HG03354 (cell line): ENCODE measurements around the gene ADH5.
"Not testable (repeated sequence)": the region's sequence is repeated elsewhere in the genome, so short reads cannot be mapped to it uniquely, and the experiment has no call there.

Source experiments
- ATAC-seq: cut with Tn5 transposase; IDR thresholded peaks from one replicate; pipeline ENCODE4 v1.9.1; 2021; ENCODE audit warnings: mild to moderate bottlenecking; ENCODE audit not compliant: unreplicated experiment, poor library complexity, severe bottlenecking

ADH5 gene

DNA sequence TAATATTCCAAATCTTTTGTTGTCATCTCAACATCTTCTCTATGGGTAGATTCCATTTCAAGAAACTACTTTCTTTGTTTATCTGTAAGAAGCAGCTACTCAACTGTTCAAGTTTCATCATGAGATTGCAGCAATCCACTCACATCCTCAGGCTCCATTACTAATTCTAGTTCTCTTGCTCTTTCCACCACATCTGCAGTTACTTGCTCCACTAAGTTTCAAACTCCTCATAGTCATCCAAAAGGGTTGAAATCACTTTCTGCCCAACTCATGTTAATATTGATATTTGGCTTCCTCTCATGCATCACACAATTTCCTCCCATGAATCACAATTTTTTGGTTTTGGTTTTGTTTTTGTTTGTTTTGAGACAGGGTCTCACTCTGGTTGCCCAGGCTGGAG lies 35.7 kb downstream of the ADH5 start:
- ATAC-seq = no peak

DNA sequence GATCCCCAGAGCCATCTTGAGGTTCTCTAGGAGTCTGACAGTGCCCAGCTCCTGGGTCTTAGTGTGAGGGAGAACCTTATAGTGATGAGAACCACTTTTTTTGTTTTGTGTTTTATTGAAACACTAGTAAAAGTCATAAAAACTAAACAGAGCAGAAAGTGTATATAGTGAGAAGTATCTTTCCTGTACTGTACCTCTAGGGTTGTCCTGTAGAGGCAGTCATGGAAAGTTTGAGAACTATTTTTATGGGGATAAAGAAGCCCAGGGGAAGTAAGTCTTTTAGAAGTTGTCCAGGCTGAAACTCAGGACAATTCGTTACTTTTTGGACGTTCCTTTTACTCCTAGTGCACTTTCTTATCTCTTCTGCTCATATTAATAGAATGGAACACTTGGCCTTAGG lies 40.9 kb downstream of the ADH5 start:
- ATAC-seq = no peak

DNA sequence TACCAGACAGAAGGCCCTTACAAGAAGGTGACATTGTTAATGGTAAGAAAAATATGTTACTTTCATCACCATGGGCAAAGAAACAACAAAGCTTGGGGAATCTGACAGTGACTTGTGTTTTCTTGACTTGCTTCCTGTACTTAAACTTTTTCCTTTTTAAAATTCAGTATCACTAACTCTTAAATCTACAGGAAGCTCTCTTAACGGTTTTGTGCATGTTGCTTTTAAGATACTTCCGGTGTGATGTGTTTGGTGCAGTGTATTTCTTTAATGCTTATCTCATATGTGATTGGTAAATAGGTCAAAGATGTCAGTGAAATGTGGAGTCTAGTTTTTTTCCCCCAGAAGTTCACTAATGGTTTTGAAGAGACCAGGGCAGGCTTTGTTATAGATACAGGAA lies 45.2 kb downstream of the ADH5 start:
- ATAC-seq = no peak

DNA sequence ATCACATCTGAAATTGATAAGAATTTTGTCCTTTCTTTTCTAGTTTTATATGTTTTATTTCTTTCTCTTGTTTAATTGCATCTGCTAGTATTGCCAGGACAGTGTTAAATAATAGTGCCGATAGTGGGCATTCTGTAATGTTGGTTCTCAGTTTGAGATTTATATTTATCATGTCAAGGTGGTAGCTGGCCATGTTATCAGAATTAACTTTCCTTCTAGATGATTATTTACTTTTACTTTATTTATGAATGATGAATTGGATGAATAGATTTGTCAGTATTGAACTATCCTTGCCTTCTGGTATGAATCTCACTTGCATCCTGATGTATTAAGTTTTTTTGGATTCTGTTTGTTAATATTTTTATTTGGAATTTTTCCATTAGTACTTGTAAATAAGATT lies 50.4 kb downstream of the ADH5 start:
- ATAC-seq = no peak

DNA sequence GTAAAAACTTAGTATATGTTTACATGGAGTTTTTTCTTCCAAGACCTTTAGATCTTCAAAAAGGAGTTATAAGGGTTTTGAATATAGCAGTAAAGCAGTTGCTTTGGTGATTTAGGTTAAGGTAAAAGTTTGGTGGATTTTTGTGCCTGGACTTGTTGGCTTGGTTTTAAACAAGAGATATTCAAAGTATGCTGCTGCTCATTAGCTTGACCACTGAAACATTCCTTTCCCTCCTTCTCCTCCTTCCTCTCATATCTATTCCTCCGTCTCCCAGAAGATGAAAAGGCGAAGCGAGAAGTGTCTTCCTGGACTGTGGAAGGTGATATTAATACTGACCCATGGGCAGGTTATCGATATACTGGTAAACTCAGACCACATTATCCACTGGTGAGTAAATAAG lies 54.6 kb downstream of the ADH5 start:
- no peak for ATAC-seq

DNA sequence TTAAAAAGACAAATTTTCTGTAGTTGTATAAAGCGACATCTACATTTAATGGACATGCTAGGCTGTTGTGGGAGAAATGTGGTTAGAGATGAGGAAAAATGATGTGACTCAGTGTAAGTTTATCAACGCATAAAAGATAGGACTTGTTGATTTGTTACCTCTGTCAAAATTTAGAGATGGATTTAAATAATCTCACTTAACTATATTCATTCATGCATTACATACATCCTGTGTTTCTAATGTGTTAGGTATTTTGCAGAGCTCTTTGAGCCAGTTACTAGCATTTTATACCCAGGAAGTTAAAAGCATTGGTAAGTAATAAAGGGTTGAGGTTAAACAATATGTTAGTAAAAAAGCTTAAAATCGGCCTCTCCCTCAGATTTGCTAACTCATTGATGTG lies 58.7 kb downstream of the ADH5 start:
- no peak for ATAC-seq

DNA sequence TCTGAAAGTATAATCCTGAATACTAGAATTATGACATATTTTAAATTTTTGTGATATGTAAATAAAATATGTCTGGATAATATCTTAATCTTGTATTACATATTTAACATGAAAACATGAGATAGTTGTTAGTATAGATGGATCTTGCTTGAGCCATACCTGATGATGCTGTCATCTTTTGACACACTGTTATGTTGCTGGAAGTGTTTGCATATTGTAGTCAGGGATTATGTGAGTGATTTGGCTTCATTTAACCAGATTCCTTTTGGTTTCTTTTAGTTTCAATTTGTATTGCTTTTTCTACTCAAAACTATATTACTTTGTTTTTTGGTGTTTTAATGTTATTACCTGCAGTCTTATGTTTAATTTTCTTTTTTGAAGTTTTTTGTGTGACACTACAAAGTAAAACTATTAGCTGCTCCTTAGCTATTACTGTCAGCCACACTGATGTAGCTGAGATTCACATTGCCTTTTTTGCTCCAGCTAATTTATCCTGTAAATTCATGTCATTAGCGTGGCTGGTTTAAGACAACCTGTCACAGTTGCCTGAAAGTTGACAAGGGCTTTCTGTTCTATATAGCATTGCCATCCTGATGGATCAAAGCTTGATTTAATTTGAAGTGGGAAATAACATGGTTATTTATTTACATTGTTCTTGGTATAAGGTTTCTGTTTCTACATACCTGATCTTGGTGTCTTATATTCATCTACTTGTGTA lies 59.4 kb downstream of the ADH5 start:
- ATAC-seq = peak; percentile 93

DNA sequence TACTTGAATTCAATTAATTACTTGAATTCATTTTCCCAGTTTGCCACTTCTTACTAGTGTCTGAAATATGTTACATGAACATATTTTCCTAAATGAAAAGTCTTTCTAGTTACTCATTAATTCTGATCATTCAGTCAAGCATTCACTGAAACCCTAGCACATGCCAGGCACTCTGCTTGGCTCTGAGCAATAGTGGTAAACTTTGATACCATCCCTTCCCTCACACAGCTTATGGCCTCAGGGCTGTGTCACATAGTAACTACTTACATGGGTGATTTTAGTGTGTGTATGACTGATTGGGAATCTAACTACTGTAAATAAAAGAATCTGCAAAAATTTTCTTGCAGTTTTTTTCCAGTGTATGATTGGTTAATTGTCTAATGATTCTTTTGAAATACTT lies 60.4 kb downstream of the ADH5 start:
- ATAC-seq = peak; percentile 56

DNA sequence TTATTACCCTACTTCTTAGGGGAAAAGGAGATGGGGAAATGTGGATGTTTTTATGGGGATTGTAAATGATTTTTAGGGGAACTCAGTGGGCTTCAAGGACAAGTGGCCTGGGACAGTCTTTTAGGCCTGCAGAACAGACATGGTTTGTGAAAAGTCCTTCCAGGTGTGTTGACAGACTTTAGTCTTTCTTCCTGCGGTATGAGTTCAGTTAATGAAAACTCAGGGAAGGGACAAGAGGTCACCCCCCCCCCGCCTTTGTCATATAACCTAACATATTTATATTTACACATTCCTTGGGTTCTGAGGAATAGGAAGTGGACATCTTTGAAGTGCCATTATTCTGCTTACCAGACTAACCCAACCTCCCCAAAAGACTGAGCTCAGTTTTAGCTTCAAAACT lies 61.3 kb downstream of the ADH5 start:
- no peak for ATAC-seq

DNA sequence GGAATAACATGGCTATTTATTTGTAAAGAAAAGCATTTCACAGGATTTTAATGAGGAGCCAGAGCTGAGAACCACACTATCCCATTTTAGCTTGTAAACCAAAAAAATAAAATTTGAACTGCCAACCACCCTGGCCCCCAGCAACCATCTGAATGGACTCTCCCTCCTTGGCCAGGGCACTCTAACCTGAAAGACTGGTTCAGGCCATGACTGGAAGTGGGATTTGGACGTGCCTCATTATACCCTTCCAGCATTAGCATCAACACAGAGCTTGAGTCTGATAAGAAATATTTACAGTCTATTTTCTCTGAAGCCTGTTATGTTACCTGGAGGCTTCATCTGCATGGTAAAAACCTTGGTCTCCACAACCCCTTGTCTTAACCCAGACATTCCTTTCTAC lies 63.1 kb downstream of the ADH5 start:
- ATAC-seq = no peak

DNA sequence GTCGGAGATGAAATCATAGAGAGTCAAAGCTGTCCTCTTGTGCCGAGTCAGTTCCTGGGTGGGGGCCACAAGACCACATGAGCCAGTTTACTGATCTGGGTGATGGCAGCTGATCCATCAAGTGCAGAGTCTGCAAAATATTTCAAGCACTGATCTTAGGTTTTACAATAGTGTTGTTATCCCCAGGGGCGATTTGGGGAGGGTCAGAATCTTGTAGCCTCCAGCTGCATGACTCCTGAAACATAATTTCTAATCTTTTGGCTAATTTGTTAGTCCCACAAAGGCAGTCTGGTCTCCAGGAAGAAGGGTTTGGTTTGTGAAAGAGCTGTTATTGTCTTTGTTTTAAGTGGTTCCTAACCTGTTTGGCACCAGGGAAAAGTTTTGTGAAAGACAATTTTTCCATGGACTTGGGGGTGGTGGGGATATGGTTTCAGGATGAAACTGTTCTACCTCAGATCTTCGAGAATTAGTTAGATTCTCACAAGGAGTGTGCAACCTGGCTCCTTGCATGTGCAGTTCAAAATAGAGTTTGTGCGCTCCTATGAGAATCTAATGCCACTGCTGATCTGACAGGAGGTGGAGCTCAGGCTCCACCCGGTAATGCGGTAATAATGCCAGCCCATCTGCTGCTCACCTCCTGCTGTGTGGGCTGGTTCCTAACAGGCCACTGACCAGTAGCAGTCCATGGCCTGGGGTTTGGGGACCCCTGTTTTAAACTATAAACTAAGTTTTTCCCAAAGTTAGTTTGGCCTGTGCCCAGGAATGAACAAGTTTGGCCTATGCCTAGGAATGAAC lies 63.9 kb downstream of the ADH5 start:
- no peak for ATAC-seq

DNA sequence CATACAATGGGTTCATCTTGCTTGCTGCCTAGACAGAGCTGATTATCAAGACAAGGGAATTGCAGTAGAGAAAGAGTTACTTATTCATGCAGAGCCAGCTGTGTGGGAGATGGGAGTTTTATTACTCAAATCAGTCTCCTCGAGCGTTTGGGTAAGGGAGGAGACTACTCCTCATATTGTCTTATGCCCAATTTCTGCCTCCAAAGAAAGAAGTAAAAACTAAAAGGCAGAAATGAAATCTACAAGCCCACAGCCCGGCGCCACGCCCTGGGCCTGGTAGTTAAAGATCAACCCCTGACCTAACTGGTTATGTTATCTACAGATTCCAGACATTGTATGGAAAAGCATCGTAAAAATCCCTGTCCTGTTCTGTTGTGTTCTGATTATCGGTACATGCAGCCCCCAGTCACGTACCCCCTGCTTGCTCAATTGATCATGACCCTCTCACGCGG lies 64.8 kb downstream of the ADH5 start:
- ATAC-seq = not testable (repeated sequence)

DNA sequence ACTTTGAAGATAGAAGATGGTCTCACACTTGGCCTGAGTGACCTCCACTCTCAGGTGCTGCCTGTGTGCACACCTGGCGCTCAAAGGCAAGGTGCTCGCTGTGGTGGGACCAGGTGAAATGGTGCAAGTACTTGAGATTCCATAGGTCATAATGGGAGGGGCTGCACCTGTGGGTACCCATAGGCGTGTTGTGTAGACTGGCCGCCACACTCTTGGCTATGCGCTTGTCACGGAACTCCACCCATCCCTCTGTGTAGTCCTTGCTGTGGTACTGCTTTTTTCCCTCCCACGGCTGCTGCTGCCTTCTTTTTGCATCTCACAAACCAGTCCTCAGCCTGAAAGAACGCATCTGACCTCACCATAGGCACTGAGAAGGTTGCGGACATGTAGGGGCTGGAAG lies 66.0 kb downstream of the ADH5 start:
- no peak for ATAC-seq

DNA sequence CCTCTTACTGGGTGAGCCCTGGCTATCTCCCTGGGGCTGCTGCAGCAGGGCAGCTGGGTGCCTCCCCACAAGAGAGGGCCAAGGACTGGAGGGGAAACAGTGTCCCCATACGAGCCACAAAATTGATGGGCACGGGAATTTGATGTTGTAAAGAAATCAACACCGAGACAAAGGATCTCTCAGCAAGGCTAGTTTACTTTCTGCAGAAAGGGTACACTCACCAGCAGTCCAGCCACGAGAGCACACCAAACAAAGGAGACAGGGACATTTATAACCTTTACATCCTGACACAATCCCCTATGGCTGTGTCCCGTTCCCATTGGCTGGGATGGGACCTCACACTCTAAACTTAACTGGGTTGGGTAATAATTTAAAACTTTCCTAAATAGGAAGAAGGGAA lies 67.2 kb downstream of the ADH5 start:
- ATAC-seq = no peak
